HEK293 (cell line): ENCODE results near the gene TIMM44.

ENCODE experiments used
- AEBP2 ChIP-seq: fragments of 450-650 bp; formaldehyde crosslinking; IDR thresholded peaks from 2 replicates; pipeline ENCODE4 v1.5.1; 2016; ENCODE audit warnings: missing biosample characterization, missing genetic modification characterization, borderline replicate concordance
- IKZF3 ChIP-seq: fragments of 450-650 bp; IDR thresholded peaks from 2 replicates; pipeline ENCODE4 v1.5.0; 2018; ENCODE audit warnings: missing biosample characterization, mild to moderate bottlenecking, missing genetic modification characterization, moderate library complexity
- INSM2 ChIP-seq: fragments of 450-650 bp; formaldehyde crosslinking; IDR thresholded peaks from 2 replicates; pipeline ENCODE4 v1.5.1; 2016; ENCODE audit warnings: missing biosample characterization, missing genetic modification characterization
- PRDM10 ChIP-seq: fragments of 450-650 bp; formaldehyde crosslinking; IDR thresholded peaks from 2 replicates; pipeline ENCODE4 v1.5.1; 2016; ENCODE audit warnings: missing biosample characterization, missing genetic modification characterization
- SCRT1 ChIP-seq: fragments of 450-650 bp; formaldehyde crosslinking; IDR thresholded peaks from 2 replicates; pipeline ENCODE4 v1.5.1; 2016; ENCODE audit warnings: missing biosample characterization, missing genetic modification characterization, borderline replicate concordance
- SCRT2 ChIP-seq: fragments of 450-650 bp; formaldehyde crosslinking; IDR thresholded peaks from 2 replicates; pipeline ENCODE4 v1.5.1; 2016; ENCODE audit warnings: missing biosample characterization, missing genetic modification characterization
- ZBTB26 ChIP-seq: fragments of 450-650 bp; formaldehyde crosslinking; optimal IDR thresholded peaks from 2 replicates; pipeline ENCODE3; 2016; ENCODE audit warnings: missing biosample characterization, mild to moderate bottlenecking, missing genetic modification characterization
- ZBTB8A ChIP-seq: fragments of 450-650 bp; formaldehyde crosslinking; IDR thresholded peaks from 2 replicates; pipeline ENCODE4 v1.5.1; 2016; ENCODE audit warnings: missing biosample characterization, missing genetic modification characterization
- ZIC2 ChIP-seq: fragments of 450-650 bp; formaldehyde crosslinking; IDR thresholded peaks from 2 replicates; pipeline ENCODE4 v1.5.1; 2016; ENCODE audit warnings: missing biosample characterization, missing genetic modification characterization
- ZNF10 ChIP-seq: fragments of 450-650 bp; formaldehyde crosslinking; IDR thresholded peaks from 2 replicates; pipeline ENCODE4 v1.5.1; 2017; ENCODE audit warnings: missing biosample characterization, missing genetic modification characterization
- ZNF148 ChIP-seq: fragments of 450-650 bp; formaldehyde crosslinking; IDR thresholded peaks from 2 replicates; pipeline ENCODE4 v1.5.0; 2017; ENCODE audit warnings: missing biosample characterization, missing genetic modification characterization, borderline replicate concordance
- ZNF169 ChIP-seq: fragments of 450-650 bp; formaldehyde crosslinking; IDR thresholded peaks from 2 replicates; pipeline ENCODE4 v1.5.1; 2016; ENCODE audit warnings: missing biosample characterization, missing genetic modification characterization
- ZNF518A ChIP-seq: fragments of 450-650 bp; formaldehyde crosslinking; conservative IDR thresholded peaks from 2 replicates; pipeline ENCODE4 v1.5.1; 2016; ENCODE audit warnings: low read depth, missing biosample characterization, missing genetic modification characterization
- ZNF580 ChIP-seq: fragments of 450-650 bp; formaldehyde crosslinking; IDR thresholded peaks from 2 replicates; pipeline ENCODE4 v1.5.1; 2016; ENCODE audit warnings: missing biosample characterization, missing genetic modification characterization
- ZNF664 ChIP-seq: fragments of 450-650 bp; formaldehyde crosslinking; IDR thresholded peaks from 2 replicates; pipeline ENCODE4 v1.5.1; 2016; ENCODE audit warnings: missing biosample characterization, missing genetic modification characterization
- ZNF692 ChIP-seq: fragments of 450-650 bp; formaldehyde crosslinking; IDR thresholded peaks from 2 replicates; pipeline ENCODE4 v1.5.1; 2016; ENCODE audit warnings: missing biosample characterization, missing genetic modification characterization
- ZNF785 ChIP-seq: fragments of 450-650 bp; formaldehyde crosslinking; IDR thresholded peaks from 2 replicates; pipeline ENCODE4 v1.5.1; 2016; ENCODE audit warnings: missing biosample characterization, missing genetic modification characterization
- ZSCAN18 ChIP-seq: fragments of 450-650 bp; formaldehyde crosslinking; IDR thresholded peaks from 2 replicates; pipeline ENCODE4 v1.5.1; 2016; ENCODE audit warnings: missing biosample characterization, missing genetic modification characterization

The TIMM44 gene

GRCh38 chr19:7944177-7944761 lies 803 bp upstream of the TIMM44 start (continued):
- TF ChIP-seq ZNF518A (tag by site-specific recombination) (0 out of 2 replicates have a peak, but pooled peaks have one; percentile 16), PRDM10 (tag by site-specific recombination) (0 out of 2 replicates have a peak, but pooled peaks have one; percentile 17), ZNF169 (tag by site-specific recombination) (no peak), ZNF785 (tag by site-specific recombination) (no peak), ZIC2 (tag by site-specific recombination) (no peak), INSM2 (peak; percentile 64), ZNF10 (tag by site-specific recombination) (0 out of 2 replicates have a peak, but pooled peaks have one; percentile 29), AEBP2 (tag by site-specific recombination) (no peak), ZNF580 (tag by site-specific recombination) (peak; percentile 66), ZNF692 (tag by site-specific recombination) (peak; percentile 64; the same call in 1 of the 2 replicates), ZNF664 (tag by site-specific recombination) (no peak; the same call in 1 of the 2 replicates), SCRT1 (no peak), SCRT2 (tag by site-specific recombination) (peak; percentile 62), ZBTB8A (no peak), ZNF148 (tag by site-specific recombination) (0 out of 2 replicates have a peak, but pooled peaks have one; percentile 11), ZBTB26 (no peak), IKZF3 (no peak), ZSCAN18 (tag by site-specific recombination) (0 out of 2 replicates have a peak, but pooled peaks have one; percentile 31)
